H1 (cell line): ENCODE results near the gene INTS2. TPM values are rescaled to one million over a fixed set of nuclear protein-coding genes. Genes with fewer than 3 reads are reported as not detected.

Experiments used
- CTCF ChIA-PET: fragments of 300-600 bp; sonication (Branson Sonifier 250); formaldehyde crosslinking; loops from one replicate; lab custom pipeline; 2021; ENCODE audit not compliant: partially characterized antibody; lab: Charles Lee
- POLR2A ChIA-PET: fragments of 300-600 bp; sonication (Branson Sonifier 250); formaldehyde crosslinking; loops from one replicate; lab custom pipeline; 2021; ENCODE audit warnings: inconsistent platforms; ENCODE audit not compliant: partially characterized antibody; lab: Charles Lee
- DNase-seq, 2 experiments: peaks; one replicate each; pipeline versions ENCODE4 v3.0.0 to v3.0.0-alpha.2; 2010 to 2022; ENCODE audit warnings: low spot score in 2 of 2, low read depth in 1 of 2, mixed read lengths in 1 of 2
- FAIRE-seq: peaks from 2 replicates; lab custom pipeline; 2011; peaks lifted over from hg19 to GRCh38; lab: Jason Lieb, UNC
- H2AFZ ChIP-seq: 2 replicates; pipeline ENCODE4 v1.8.1; 2012; ENCODE audit warnings: low read length, inconsistent platforms
- H2AK5ac ChIP-seq: 2 replicates; pipeline ENCODE4 v1.6.1; 2013; ENCODE audit warnings: low read depth, low read length
- H2BK120ac ChIP-seq: replicated peaks from 2 replicates; pipeline ENCODE3; 2013; ENCODE audit warnings: low read depth, low read length, inconsistent platforms
- H2BK12ac ChIP-seq: 2 replicates; pipeline ENCODE4 v1.6.1; 2013; ENCODE audit warnings: low read depth, low read length
- H2BK15ac ChIP-seq: 2 replicates; pipeline ENCODE4 v1.6.1; 2013; ENCODE audit warnings: low read length
- H2BK20ac ChIP-seq: 2 replicates; pipeline ENCODE4 v1.6.1; 2013; ENCODE audit warnings: low read length
- H2BK5ac ChIP-seq: 2 replicates; pipeline ENCODE4 v1.6.1; 2013; ENCODE audit warnings: low read depth, low read length
- H3K14ac ChIP-seq: 2 replicates; pipeline ENCODE4 v1.6.1; 2013; ENCODE audit warnings: inconsistent platforms; ENCODE audit not compliant: insufficient read length
- H3K18ac ChIP-seq: 2 replicates; pipeline ENCODE4 v1.6.1; 2013; ENCODE audit warnings: low read length; ENCODE audit errors: extremely low read depth
- H3K23ac ChIP-seq: 2 replicates; pipeline ENCODE4 v1.6.1; 2013; ENCODE audit warnings: inconsistent platforms; ENCODE audit not compliant: insufficient read length
- H3K23me2 ChIP-seq: 2 replicates; pipeline ENCODE4 v1.6.1; 2013; ENCODE audit warnings: low read depth, low read length
- H3K27ac ChIP-seq: 2 replicates; pipeline ENCODE4 v1.6.1; 2011; ENCODE audit warnings: low read depth, low read length, inconsistent platforms
- H3K27me3 ChIP-seq, 4 experiments: replicated peaks in 1 of 4; 1 replicate in 1 of 4; 2 replicates in 3 of 4; pipeline versions ENCODE4 v1.6.1 to v1.8.1; 2011 to 2013; ENCODE audit warnings: low read length in 3 of 4, mild to moderate bottlenecking in 3 of 4, inconsistent platforms in 2 of 4, mixed read lengths in 2 of 4, moderate library complexity in 1 of 4; ENCODE audit not compliant: control insufficient read depth in 3 of 4, insufficient read depth in 3 of 4; ENCODE audit errors: extremely low read depth in 1 of 4
- H3K36me3 ChIP-seq, 4 experiments: 2 replicates each; pipeline versions ENCODE4 v1.6.1 to v1.8.1; 2011 to 2013; ENCODE audit warnings: mild to moderate bottlenecking in 4 of 4, low read length in 3 of 4, moderate library complexity in 2 of 4, control low read depth in 1 of 4, inconsistent platforms in 1 of 4; ENCODE audit not compliant: insufficient read depth in 4 of 4, control insufficient read depth in 2 of 4
- H3K4ac ChIP-seq: replicated peaks from 2 replicates; pipeline ENCODE3; 2013; ENCODE audit warnings: low read length, low read depth, mixed read lengths, inconsistent platforms; ENCODE audit not compliant: insufficient read length
- H3K4me1 ChIP-seq, 4 experiments: replicated peaks in 1 of 4; 1 replicate in 1 of 4; 2 replicates in 3 of 4; pipeline versions ENCODE4 v1.6.1 to v1.8.1; 2011 to 2013; ENCODE audit warnings: low read length in 3 of 4, inconsistent platforms in 2 of 4, mixed read lengths in 1 of 4; ENCODE audit not compliant: insufficient read depth in 4 of 4, control insufficient read depth in 3 of 4
- H3K4me2 ChIP-seq, 2 experiments: 2 replicates each; pipeline versions ENCODE4 v1.6.1 to v1.8.1; 2011 to 2013; ENCODE audit warnings: low read depth in 2 of 2, low read length in 2 of 2, control low read depth in 1 of 2, inconsistent platforms in 1 of 2, mild to moderate bottlenecking in 1 of 2; ENCODE audit not compliant: insufficient read depth in 1 of 2
- H3K4me3 ChIP-seq, 4 experiments: fragments of 200-600, 300-600 bp in 1 of 4; sonication (generic), shearing (Covaris generic), sonication (Bioruptor Twin) in 1 of 4; 2 replicates each; pipeline versions ENCODE4 v1.5.1 to v1.8.1; 2011 to 2016; ENCODE audit warnings: low read length in 4 of 4, low read depth in 3 of 4, control low read depth in 2 of 4, inconsistent platforms in 2 of 4, mild to moderate bottlenecking in 2 of 4, mixed read lengths in 1 of 4, moderate library complexity in 1 of 4; ENCODE audit not compliant: insufficient read depth in 2 of 4; ENCODE audit errors: extremely low read depth in 1 of 4
- H3K56ac ChIP-seq: replicated peaks from 2 replicates; pipeline ENCODE3; 2013; ENCODE audit warnings: low read depth, mild to moderate bottlenecking, mixed read lengths, low read length, inconsistent platforms; ENCODE audit not compliant: insufficient read length
- H3K79me1 ChIP-seq: 2 replicates; pipeline ENCODE4 v1.6.1; 2013; ENCODE audit warnings: low read depth, low read length, control low read depth
- H3K79me2 ChIP-seq, 2 experiments: 2 replicates each; pipeline versions ENCODE4 v1.6.1 to v1.8.1; 2012 to 2013; ENCODE audit warnings: low read length in 2 of 2, mild to moderate bottlenecking in 2 of 2, inconsistent platforms in 1 of 2; ENCODE audit not compliant: insufficient read depth in 2 of 2, control insufficient read depth in 1 of 2
- H3K9ac ChIP-seq, 4 experiments: replicated peaks in 1 of 4; 1 replicate in 1 of 4; 2 replicates in 3 of 4; pipeline versions ENCODE4 v1.6.1 to v1.8.1; 2011 to 2013; ENCODE audit warnings: low read depth in 3 of 4, low read length in 3 of 4, control low read depth in 2 of 4, mild to moderate bottlenecking in 2 of 4, moderate library complexity in 2 of 4, inconsistent platforms in 1 of 4; ENCODE audit errors: extremely low read depth in 1 of 4
- H3K9me3 ChIP-seq, 2 experiments: 2 replicates each; pipeline versions ENCODE4 v1.6.1 to v1.8.1; 2012 to 2013; ENCODE audit warnings: mild to moderate bottlenecking in 2 of 2, moderate library complexity in 2 of 2, control low read depth in 1 of 2, inconsistent platforms in 1 of 2, low read depth in 1 of 2, low read length in 1 of 2, mixed read lengths in 1 of 2; ENCODE audit not compliant: insufficient read depth in 2 of 2
- H4K20me1 ChIP-seq, 2 experiments: replicated peaks in 1 of 2; 2 replicates each; pipeline versions ENCODE3 to v1.8.1; 2011 to 2013; ENCODE audit warnings: inconsistent platforms in 2 of 2, low read length in 2 of 2, mild to moderate bottlenecking in 1 of 2; ENCODE audit not compliant: insufficient read depth in 2 of 2, control insufficient read depth in 1 of 2
- H4K5ac ChIP-seq: 2 replicates; pipeline ENCODE4 v1.6.1; 2013; ENCODE audit warnings: low read length, low read depth, mixed read lengths, inconsistent platforms; ENCODE audit not compliant: insufficient read length
- H4K8ac ChIP-seq: 2 replicates; pipeline ENCODE4 v1.8.0; 2013; ENCODE audit warnings: mild to moderate bottlenecking, moderate library complexity, low read length, inconsistent platforms; ENCODE audit not compliant: insufficient read depth; ENCODE audit errors: extremely low read depth
- H4K91ac ChIP-seq: replicated peaks from 2 replicates; pipeline ENCODE3; 2013; ENCODE audit warnings: low read length, mixed read lengths, inconsistent platforms; ENCODE audit not compliant: insufficient read length
- BCL11A ChIP-seq, 2 experiments: IDR thresholded peaks; one replicate each; pipeline ENCODE4 v1.6.1; 2011; ENCODE audit warnings: low read depth in 2 of 2, low read length in 2 of 2, mild to moderate bottlenecking in 2 of 2
- CEBPB ChIP-seq: IDR thresholded peaks from 2 replicates; pipeline ENCODE4 v1.6.1; 2012; ENCODE audit warnings: low read depth, low read length
- CHD1 ChIP-seq: IDR thresholded peaks from 2 replicates; pipeline ENCODE4 v1.6.1; 2012; ENCODE audit warnings: low read depth, low read length, improper control_type of control experiment
- EGR1 ChIP-seq: IDR thresholded peaks from 2 replicates; pipeline ENCODE4 v1.6.1; 2011; ENCODE audit warnings: low read depth, low read length, borderline replicate concordance
- EZH2 ChIP-seq: fragments of 200-600 bp; sonication (generic); IDR thresholded peaks from 2 replicates; pipeline ENCODE4 v1.7.1; 2012; ENCODE audit warnings: low read depth, mild to moderate bottlenecking, moderate library complexity, low read length, inconsistent platforms; ENCODE audit not compliant: severe bottlenecking
- FOSL1 ChIP-seq: IDR thresholded peaks from 2 replicates; pipeline ENCODE4 v1.6.1; 2011; ENCODE audit warnings: mild to moderate bottlenecking, low read depth, low read length, moderate library complexity; ENCODE audit not compliant: insufficient read depth
- HDAC2 ChIP-seq, 2 experiments: fragments of 300-600 bp in 1 of 2; sonication (generic) in 1 of 2; IDR thresholded peaks; 2 replicates each; pipeline ENCODE4 v1.6.1; 2011 to 2012; ENCODE audit warnings: low read depth in 2 of 2, low read length in 2 of 2, mild to moderate bottlenecking in 2 of 2, moderate library complexity in 2 of 2, borderline replicate concordance in 1 of 2, inconsistent platforms in 1 of 2
- HDAC6 ChIP-seq: IDR thresholded peaks from one replicate; pipeline ENCODE4 v1.7.1; 2012; ENCODE audit warnings: low read depth, mild to moderate bottlenecking, inconsistent platforms, low read length, moderate library complexity
- JUN ChIP-seq: IDR thresholded peaks from 2 replicates; pipeline ENCODE4 v1.6.1; 2011; ENCODE audit warnings: low read depth, mild to moderate bottlenecking, improper control_type of control experiment, low read length
- JUND ChIP-seq: IDR thresholded peaks from 2 replicates; pipeline ENCODE4 v1.6.1; 2011; ENCODE audit warnings: mild to moderate bottlenecking, improper control_type of control experiment, low read length
- KDM4A ChIP-seq: IDR thresholded peaks from one replicate; pipeline ENCODE4 v1.7.1; 2012; ENCODE audit warnings: low read depth, mild to moderate bottlenecking, moderate library complexity, low read length, inconsistent platforms; ENCODE audit not compliant: severe bottlenecking
- NRF1 ChIP-seq: IDR thresholded peaks from 2 replicates; pipeline ENCODE4 v1.6.1; 2011; ENCODE audit warnings: mild to moderate bottlenecking, low read depth, low read length, improper control_type of control experiment
- PHF8 ChIP-seq: fragments of 200-600 bp; sonication (generic); conservative IDR thresholded peaks from 2 replicates; pipeline ENCODE4 v1.7.1; 2012; ENCODE audit warnings: low read depth, mild to moderate bottlenecking, inconsistent platforms, low read length, moderate library complexity
- SP1 ChIP-seq: IDR thresholded peaks from 2 replicates; pipeline ENCODE4 v1.6.1; 2011; ENCODE audit warnings: low read depth, low read length
- polyA plus RNA-seq, 7 experiments: library from polyadenylated mRNA; depleted of rRNA in 3 of 7; stranded (reverse) in 5 of 7; unstranded in 2 of 7; fragments of >200 nt in 5 of 7; fragments of 200-250 nt in 2 of 7; gene quantifications; 1 replicate in 5 of 7; 2 replicates in 1 of 7; 4 replicates in 1 of 7; pipeline versions ENCODE4 v1.2.1 to v1.2.3, GENCODE V29; 2011 to 2013; ENCODE audit warnings: missing spikeins in 2 of 7, mixed read lengths in 2 of 7
- total RNA-seq: library from RNA; stranded (reverse); fragmentation: NEBNext Ultra II Directional; extraction: Animal tissue kit (Norgen Biotek cat#: 25700); gene quantifications from 2 replicates; pipeline ENCODE4 v1.2.1, GENCODE V29; 2021
- TF ChIP-seq, protein P1 (sequence below): IDR thresholded peaks from 2 replicates; pipeline ENCODE4 v1.6.1; 2012; ENCODE audit warnings: inconsistent platforms

Gene INTS2
- total and polyA plus RNA-seq, 2 of the 8 experiments (the other 6 are each of a cell fraction or from before 2014, with no cell fraction given): 9.4 to 21.8 TPM

DNA sequence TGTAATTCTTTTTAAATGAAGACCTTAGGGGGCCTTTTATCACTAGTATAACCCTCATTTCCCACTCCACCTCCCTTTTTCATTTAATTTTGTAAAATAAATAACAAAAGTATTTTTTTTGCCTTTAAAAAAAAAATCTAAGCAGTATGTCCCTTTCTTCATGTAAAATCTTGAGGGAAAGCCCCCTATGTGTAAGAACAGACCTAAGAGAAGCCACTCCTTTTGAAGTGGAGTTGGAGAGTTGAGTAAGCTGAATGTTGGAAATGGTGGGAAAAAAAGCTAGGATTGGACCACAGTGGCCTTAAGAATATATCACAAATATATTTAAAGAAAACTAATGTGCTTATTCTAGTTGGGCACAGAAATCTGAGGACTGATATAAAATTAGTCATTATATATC, 44.5 kb upstream of the INTS2 start:
- 0 out of 7 replicates have a peak, but pooled peaks cover 0 to 4% (median 0%) of the 10 kb centered on the region in 4 experiments for H3K4me1 ChIP-seq
- no peak overlapping the region for H3K14ac ChIP-seq
- H3K18ac ChIP-seq: no peak overlapping the region
- no peak overlapping the region for H3K4ac ChIP-seq
- no peak overlapping the region for H2AK5ac ChIP-seq
- ChIA-PET POLR2A (no interaction called here), CTCF (interaction anchor here (0.7 kb wide), 1 partner anchor 1711 kb away, joined by 3 read pairs; no protein-coding TSS in a partner anchor)
- H2BK15ac ChIP-seq: no peak overlapping the region
- peak overlapping the region in 1 of 2 experiments; percentile 26; a peak in 1 of 4 replicates for H3K4me2 ChIP-seq
- H3K9ac ChIP-seq: no peak overlapping the region
- H3K79me1 ChIP-seq: no peaks in the 10 kb centered on the region; the same call in 1 of the 2 replicates
- no peak overlapping the region for H2BK5ac ChIP-seq
- H4K5ac ChIP-seq: no peak overlapping the region
- H2AFZ ChIP-seq: no peak overlapping the region
- H3K9me3 ChIP-seq: no peaks in the 10 kb centered on the region
- H3K36me3 ChIP-seq: peaks cover 3 to 56% (median 20%) of the 10 kb centered on the region in 4 experiments; a peak in 6 of 8 replicates
- H3K27me3 ChIP-seq: no peaks in the 10 kb centered on the region
- peaks cover 0 to 27% of the 10 kb centered on the region in 2 experiments; a peak in 2 of 4 replicates for H3K79me2 ChIP-seq
- H4K91ac ChIP-seq: no peak overlapping the region
- H4K20me1 ChIP-seq: no peaks in the 10 kb centered on the region
- FAIRE-seq (no peak), DNase-seq (no peak)
- H4K8ac ChIP-seq: no peak overlapping the region
- no peak overlapping the region for H2BK120ac ChIP-seq
- peak overlapping the region in 1 of 4 experiments; percentile 17; a peak in 1 of 8 replicates for H3K4me3 ChIP-seq
- no peaks in the 10 kb centered on the region for H3K23me2 ChIP-seq
- H2BK20ac ChIP-seq: no peak overlapping the region
- no peak overlapping the region for H3K56ac ChIP-seq
- H2BK12ac ChIP-seq: no peak overlapping the region
- no peak overlapping the region for H3K27ac ChIP-seq
- H3K23ac ChIP-seq: no peak overlapping the region
- no peak for TF ChIP-seq KDM4A
- no peak for TF ChIP-seq SP1
- TF ChIP-seq HDAC2 (IDR thresholded peaks at IDR 0.05; ENCODE audit: borderline replicate concordance in 1 of 2, low read depth in 2 of 2, low read length in 2 of 2): no peak
- no peak for TF ChIP-seq CHD1
- no peak for TF ChIP-seq EGR1
- TF ChIP-seq FOSL1: no peak
- no peak for TF ChIP-seq JUN
- no peak for TF ChIP-seq HDAC6
- TF ChIP-seq CEBPB: no peak
- TF ChIP-seq EZH2: no peak
- TF ChIP-seq BCL11A (IDR thresholded peaks at IDR 0.05; ENCODE audit: low read depth in 2 of 2, low read length in 2 of 2): no peak
- TF ChIP-seq NRF1: no peak
- no peak for TF ChIP-seq JUND
- TF ChIP-seq PHF8: no peak
- TF ChIP-seq, protein P1, sequence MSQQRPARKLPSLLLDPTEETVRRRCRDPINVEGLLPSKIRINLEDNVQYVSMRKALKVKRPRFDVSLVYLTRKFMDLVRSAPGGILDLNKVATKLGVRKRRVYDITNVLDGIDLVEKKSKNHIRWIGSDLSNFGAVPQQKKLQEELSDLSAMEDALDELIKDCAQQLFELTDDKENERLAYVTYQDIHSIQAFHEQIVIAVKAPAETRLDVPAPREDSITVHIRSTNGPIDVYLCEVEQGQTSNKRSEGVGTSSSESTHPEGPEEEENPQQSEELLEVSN: no peak
